SU-DHL-6 (cell line): ENCODE data around the gene PLCL1.

Experiments
- H2AFZ ChIP-seq: fragments of 200-600 bp; sonication (generic); 2 replicates; pipeline ENCODE4 v1.6.1; 2014; ENCODE audit warnings: low read depth, mild to moderate bottlenecking, moderate library complexity, mixed read lengths, antibody characterized with exemption, low read length; ENCODE audit not compliant: severe bottlenecking
- H3F3A ChIP-seq: fragments of 200-600 bp; shearing (Covaris generic); 2 replicates; pipeline ENCODE4 v1.6.0; 2016; ENCODE audit warnings: antibody characterized with exemption, mild to moderate bottlenecking; ENCODE audit not compliant: insufficient read depth
- H3K27ac ChIP-seq: fragments of 200-600 bp; sonication (generic); 2 replicates; pipeline ENCODE4 v1.5.1; 2016; ENCODE audit warnings: low read depth, mild to moderate bottlenecking, low read length, moderate library complexity, mixed read lengths
- H3K27me3 ChIP-seq: fragments of 200-600 bp; sonication (generic), shearing (Covaris generic); 2 replicates; pipeline ENCODE4 v1.6.0; 2014; ENCODE audit warnings: mild to moderate bottlenecking, low read length
- H3K36me3 ChIP-seq: fragments of 200-600 bp; sonication (generic); 2 replicates; pipeline ENCODE4 v1.6.1; 2014; ENCODE audit warnings: mild to moderate bottlenecking, low read length, mixed read lengths
- H3K4me2 ChIP-seq: fragments of 300-600, 200-600 bp; shearing (Covaris generic), sonication (generic); 2 replicates; pipeline ENCODE4 v1.6.0; 2014; ENCODE audit warnings: low read length, low read depth, mild to moderate bottlenecking; ENCODE audit not compliant: poor library complexity, severe bottlenecking
- H3K4me3 ChIP-seq: fragments of 200-600 bp; sonication (generic); 2 replicates; pipeline ENCODE4 v1.5.1; 2014; ENCODE audit warnings: antibody characterized with exemption, low read length, mild to moderate bottlenecking, mixed read lengths; ENCODE audit not compliant: insufficient read depth, poor library complexity, severe bottlenecking
- H3K79me2 ChIP-seq: fragments of 200-600 bp; sonication (generic); 2 replicates; pipeline ENCODE4 v1.6.1; 2014; ENCODE audit warnings: mild to moderate bottlenecking, low read length, moderate library complexity; ENCODE audit not compliant: insufficient read depth
- H3K9ac ChIP-seq: fragments of 200-600 bp; sonication (generic); 2 replicates; pipeline ENCODE4 v1.7.0; 2014; ENCODE audit warnings: mild to moderate bottlenecking, low read length
- H3K9me2 ChIP-seq: fragments of 200-600 bp; sonication (generic); replicated peaks from 2 replicates; pipeline ENCODE4 v1.6.1; 2014; ENCODE audit warnings: low read length; ENCODE audit not compliant: insufficient read depth
- H3K9me3 ChIP-seq: fragments of 200-600 bp; sonication (generic); 2 replicates; pipeline ENCODE4 v1.6.1; 2014; ENCODE audit warnings: low read length, mixed read lengths; ENCODE audit not compliant: insufficient read depth
- H4K20me1 ChIP-seq: fragments of 200-600 bp; sonication (generic); 2 replicates; pipeline ENCODE4 v1.6.1; 2014; ENCODE audit warnings: low read depth, mild to moderate bottlenecking, antibody characterized with exemption, low read length, moderate library complexity, mixed read lengths
- EZH2phosphoT487 ChIP-seq: fragments of 200-600 bp; sonication (generic), shearing (Covaris generic); conservative IDR thresholded peaks from 2 replicates; pipeline ENCODE4 v1.6.1; 2018; ENCODE audit warnings: mild to moderate bottlenecking, antibody characterized with exemption, low read length, moderate library complexity, mixed read lengths
- TF ChIP-seq, protein P1 (sequence below): fragments of 200-600 bp; sonication (generic); IDR thresholded peaks from one replicate; pipeline ENCODE4 v1.5.1; 2017; ENCODE audit warnings: antibody characterized with exemption, mild to moderate bottlenecking, low read length, moderate library complexity; ENCODE audit not compliant: insufficient read depth, poor library complexity, severe bottlenecking

The PLCL1 gene

DNA sequence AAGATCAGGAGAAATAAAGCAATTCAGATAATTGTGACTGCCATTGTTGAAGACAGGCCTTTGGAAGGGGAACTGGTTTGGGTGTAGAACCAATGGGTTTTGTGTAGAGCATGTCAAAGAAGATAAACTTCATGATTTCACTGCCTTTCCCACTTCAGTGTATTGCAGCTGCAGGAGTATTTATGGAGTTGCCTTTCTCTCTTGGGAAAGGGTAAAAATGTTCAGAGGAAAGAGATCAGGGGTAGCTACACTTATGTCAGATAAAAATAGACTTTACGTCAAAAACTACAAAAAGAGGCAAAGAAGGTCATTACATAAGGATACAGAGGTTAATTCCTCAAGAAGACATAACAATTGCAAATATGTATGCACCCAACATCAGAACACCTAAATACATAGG, 249.4 kb downstream of the PLCL1 start:
- Histone ChIP-seq H3F3A (no peaks in the 10 kb centered on the region), H3K27me3 (no peaks in the 10 kb centered on the region), H3K79me2 (no peaks in the 10 kb centered on the region), H4K20me1 (no peaks in the 10 kb centered on the region), H3K4me3 (no peak overlapping the region), H3K4me2 (no peak overlapping the region), H3K9ac (no peak overlapping the region), H2AFZ (no peak overlapping the region), H3K9me2 (no peaks in the 10 kb centered on the region), H3K9me3 (no peaks in the 10 kb centered on the region), H3K36me3 (no peaks in the 10 kb centered on the region), H3K27ac (no peak overlapping the region)
- TF ChIP-seq, protein P1, sequence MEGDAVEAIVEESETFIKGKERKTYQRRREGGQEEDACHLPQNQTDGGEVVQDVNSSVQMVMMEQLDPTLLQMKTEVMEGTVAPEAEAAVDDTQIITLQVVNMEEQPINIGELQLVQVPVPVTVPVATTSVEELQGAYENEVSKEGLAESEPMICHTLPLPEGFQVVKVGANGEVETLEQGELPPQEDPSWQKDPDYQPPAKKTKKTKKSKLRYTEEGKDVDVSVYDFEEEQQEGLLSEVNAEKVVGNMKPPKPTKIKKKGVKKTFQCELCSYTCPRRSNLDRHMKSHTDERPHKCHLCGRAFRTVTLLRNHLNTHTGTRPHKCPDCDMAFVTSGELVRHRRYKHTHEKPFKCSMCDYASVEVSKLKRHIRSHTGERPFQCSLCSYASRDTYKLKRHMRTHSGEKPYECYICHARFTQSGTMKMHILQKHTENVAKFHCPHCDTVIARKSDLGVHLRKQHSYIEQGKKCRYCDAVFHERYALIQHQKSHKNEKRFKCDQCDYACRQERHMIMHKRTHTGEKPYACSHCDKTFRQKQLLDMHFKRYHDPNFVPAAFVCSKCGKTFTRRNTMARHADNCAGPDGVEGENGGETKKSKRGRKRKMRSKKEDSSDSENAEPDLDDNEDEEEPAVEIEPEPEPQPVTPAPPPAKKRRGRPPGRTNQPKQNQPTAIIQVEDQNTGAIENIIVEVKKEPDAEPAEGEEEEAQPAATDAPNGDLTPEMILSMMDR = no peak
- no peak for TF ChIP-seq EZH2phosphoT487

DNA sequence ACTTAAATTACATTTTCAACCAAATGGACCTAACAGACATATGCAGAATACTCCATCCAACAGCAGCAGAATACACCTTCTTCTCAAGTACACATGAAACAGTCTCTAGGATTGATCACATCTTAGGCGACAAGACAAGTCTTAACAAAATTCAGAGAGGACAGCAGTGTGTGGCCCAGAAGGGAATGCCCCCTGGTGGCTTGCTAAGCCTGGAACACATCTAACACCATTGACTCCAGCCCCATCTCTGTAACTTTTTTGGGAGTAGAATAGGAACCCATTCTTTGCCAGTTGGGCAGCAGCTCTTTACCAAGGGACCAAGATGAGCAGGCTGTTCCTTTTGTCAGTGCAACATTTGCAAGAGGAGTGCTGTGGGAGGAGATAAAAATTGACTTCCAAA, 249.9 kb downstream of the PLCL1 start:
- no peaks in the 10 kb centered on the region for H4K20me1 ChIP-seq
- no peak overlapping the region for H3K4me3 ChIP-seq
- H2AFZ ChIP-seq = no peak overlapping the region
- no peaks in the 10 kb centered on the region for H3K36me3 ChIP-seq
- no peak for TF ChIP-seq EZH2phosphoT487
- TF ChIP-seq, protein P1 = no peak
- no peak overlapping the region for H3K4me2 ChIP-seq
- no peaks in the 10 kb centered on the region for H3K9me3 ChIP-seq
- H3K27ac ChIP-seq = no peak overlapping the region
- H3K9ac ChIP-seq = no peak overlapping the region
- no peaks in the 10 kb centered on the region for H3K9me2 ChIP-seq
- H3K79me2 ChIP-seq = no peaks in the 10 kb centered on the region
- no peaks in the 10 kb centered on the region for H3K27me3 ChIP-seq
- no peaks in the 10 kb centered on the region for H3F3A ChIP-seq

DNA sequence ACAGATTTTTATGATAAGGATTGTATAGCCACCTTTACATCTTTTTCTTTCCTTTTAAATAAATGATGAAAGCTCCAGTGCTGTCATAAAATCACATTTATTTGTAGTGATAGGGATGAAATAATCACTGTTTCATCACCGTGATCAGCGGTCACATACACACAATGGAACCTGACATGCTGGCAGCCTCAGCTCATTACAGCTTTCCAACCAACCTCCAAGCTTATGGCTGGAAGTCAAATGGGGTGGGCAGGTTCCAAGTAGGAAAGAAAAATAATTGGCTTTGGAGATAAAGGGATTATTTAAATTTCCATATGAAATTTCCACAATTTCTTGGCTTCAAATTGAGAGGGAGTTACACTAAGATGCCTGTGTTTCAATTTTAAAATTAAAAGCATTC, 251.3 kb downstream of the PLCL1 start:
- Histone ChIP-seq H3F3A (no peaks in the 10 kb centered on the region), H2AFZ (no peak overlapping the region), H3K4me2 (no peak overlapping the region), H3K9me3 (no peaks in the 10 kb centered on the region), H3K27me3 (no peaks in the 10 kb centered on the region), H3K9ac (no peak overlapping the region), H3K27ac (no peak overlapping the region), H4K20me1 (no peaks in the 10 kb centered on the region), H3K9me2 (no peaks in the 10 kb centered on the region), H3K36me3 (no peaks in the 10 kb centered on the region), H3K79me2 (no peaks in the 10 kb centered on the region), H3K4me3 (no peak overlapping the region)
- TF ChIP-seq, protein P1 = no peak
- TF ChIP-seq EZH2phosphoT487 = no peak

DNA sequence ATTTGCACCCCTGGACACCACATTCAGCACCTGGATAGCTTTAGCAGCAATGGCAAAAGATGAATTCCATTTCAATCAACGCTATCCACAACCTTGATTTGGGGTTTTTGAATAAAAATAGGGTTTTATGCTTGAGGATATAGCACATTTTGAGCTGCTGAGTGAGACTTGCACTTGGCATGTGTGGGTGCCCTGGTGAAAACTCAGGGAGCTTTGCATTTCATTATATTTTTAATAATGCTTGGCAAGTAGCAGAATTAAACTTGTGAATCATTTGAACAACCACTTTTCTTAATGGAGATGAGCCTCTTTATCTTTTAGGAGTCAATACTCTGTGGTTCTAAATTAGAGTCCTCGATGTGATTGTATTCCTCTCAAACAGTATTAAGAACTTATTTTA, 252.4 kb downstream of the PLCL1 start:
- no peaks in the 10 kb centered on the region for H3K9me2 ChIP-seq
- H3K36me3 ChIP-seq = no peaks in the 10 kb centered on the region
- no peaks in the 10 kb centered on the region for H3K9me3 ChIP-seq
- H3K27me3 ChIP-seq = no peaks in the 10 kb centered on the region
- TF ChIP-seq EZH2phosphoT487 = no peak
- TF ChIP-seq, protein P1 = no peak
- H4K20me1 ChIP-seq = no peaks in the 10 kb centered on the region
- H3K4me2 ChIP-seq = no peak overlapping the region
- no peaks in the 10 kb centered on the region for H3F3A ChIP-seq
- H2AFZ ChIP-seq = no peak overlapping the region
- H3K9ac ChIP-seq = no peak overlapping the region
- no peak overlapping the region for H3K4me3 ChIP-seq
- no peak overlapping the region for H3K27ac ChIP-seq
- H3K79me2 ChIP-seq = no peaks in the 10 kb centered on the region
